ENCODE results near the gene GRK3.

GRK3 gene

DNA sequence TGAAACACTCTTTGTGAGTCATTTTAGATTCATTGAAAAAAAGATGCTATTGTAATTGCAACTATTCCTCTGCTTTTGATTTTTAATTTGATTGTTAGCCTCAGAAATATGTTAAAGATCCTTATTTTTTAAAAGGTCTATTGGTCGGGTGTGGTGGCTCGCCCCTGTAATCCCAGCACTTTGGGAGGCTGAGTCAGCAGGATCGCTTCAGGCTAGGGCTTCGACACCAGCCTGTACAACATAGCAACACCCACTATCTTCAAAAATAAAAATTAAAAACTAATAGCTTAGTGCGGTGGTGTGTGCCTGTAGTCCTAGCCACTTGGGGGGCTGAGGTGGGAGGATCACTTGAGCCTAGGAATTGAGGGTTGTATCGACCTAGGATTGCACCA, 105.6 kb downstream of the GRK3 start:
- TF ChIP-seq LEF1 (IDR thresholded peaks at IDR 0.05; ENCODE audit: borderline replicate concordance): no peak
- no peak for TF ChIP-seq SUZ12 (IDR thresholded peaks at IDR 0.05)
- TF ChIP-seq ELF4 (IDR thresholded peaks at IDR 0.05): no peak
- no peak for TF ChIP-seq FOXM1 (IDR thresholded peaks at IDR 0.05; ENCODE audit: borderline replicate concordance)
- TF ChIP-seq HDGF (IDR thresholded peaks at IDR 0.05; ENCODE audit: borderline replicate concordance): no peak
- TF ChIP-seq, protein P1, sequence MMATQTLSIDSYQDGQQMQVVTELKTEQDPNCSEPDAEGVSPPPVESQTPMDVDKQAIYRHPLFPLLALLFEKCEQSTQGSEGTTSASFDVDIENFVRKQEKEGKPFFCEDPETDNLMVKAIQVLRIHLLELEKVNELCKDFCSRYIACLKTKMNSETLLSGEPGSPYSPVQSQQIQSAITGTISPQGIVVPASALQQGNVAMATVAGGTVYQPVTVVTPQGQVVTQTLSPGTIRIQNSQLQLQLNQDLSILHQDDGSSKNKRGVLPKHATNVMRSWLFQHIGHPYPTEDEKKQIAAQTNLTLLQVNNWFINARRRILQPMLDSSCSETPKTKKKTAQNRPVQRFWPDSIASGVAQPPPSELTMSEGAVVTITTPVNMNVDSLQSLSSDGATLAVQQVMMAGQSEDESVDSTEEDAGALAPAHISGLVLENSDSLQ (IDR thresholded peaks at IDR 0.05): no peak
- TF ChIP-seq ZNF384 (IDR thresholded peaks at IDR 0.05): no peak
- no peak for TF ChIP-seq FOXK2 (IDR thresholded peaks at IDR 0.05)
- TF ChIP-seq ARNT (IDR thresholded peaks at IDR 0.05): no peak
- no peak for TF ChIP-seq FOXA1 (IDR thresholded peaks at IDR 0.05)
- no peak for TF ChIP-seq SP1 (IDR thresholded peaks at IDR 0.05)
- no peak for TF ChIP-seq L3MBTL2 (conservative IDR thresholded peaks at IDR 0.05)
- TF ChIP-seq CTBP1 (IDR thresholded peaks at IDR 0.05; ENCODE audit: borderline replicate concordance): no peak
- ChIA-PET CTCF (no interaction called here), POLR2A (no interaction called here)
- no peak for DNase-seq (ENCODE audit: extremely low spot score)

DNA sequence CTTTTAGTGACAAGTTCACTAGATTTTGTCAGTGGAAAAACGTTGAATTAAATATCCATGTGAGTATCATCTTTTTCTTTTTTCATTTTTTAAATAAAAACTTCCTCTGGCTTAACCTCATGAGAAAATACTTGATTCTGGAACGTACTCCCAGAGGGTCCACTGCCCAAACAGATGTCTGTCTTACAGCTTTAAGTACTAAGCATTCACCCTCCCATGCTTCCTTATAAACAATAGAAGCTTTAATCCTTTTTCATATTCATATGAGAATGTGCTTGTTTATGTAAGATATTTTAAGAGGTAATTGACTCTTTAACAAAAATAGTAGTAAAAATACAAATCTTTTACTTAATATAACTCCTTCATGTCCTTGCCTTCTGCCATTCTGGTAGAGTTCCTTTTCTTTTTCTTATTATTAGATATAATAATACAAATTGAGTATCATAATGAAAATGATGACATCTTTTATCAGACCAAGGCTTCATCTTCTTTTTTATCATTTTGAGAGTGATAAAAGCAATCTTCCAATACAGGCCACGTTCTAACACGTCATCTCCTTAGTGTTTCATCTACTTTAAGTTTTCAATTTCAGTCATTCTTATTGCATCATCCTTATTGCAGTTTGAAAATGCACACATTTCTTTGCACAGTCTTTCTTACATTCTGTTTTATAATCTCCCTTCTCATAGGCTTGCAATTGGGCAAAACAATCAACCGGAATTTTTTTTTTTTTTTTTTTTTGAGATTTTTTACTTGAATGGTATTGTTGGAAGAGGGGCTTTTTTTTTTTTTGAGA, 108.0 kb downstream of the GRK3 start:
- no peak for DNase-seq (ENCODE audit: extremely low spot score)
- TF ChIP-seq ZNF384 (IDR thresholded peaks at IDR 0.05) (no peak), SP1 (IDR thresholded peaks at IDR 0.05) (no peak), SUZ12 (IDR thresholded peaks at IDR 0.05) (no peak), LEF1 (IDR thresholded peaks at IDR 0.05; ENCODE audit: borderline replicate concordance) (no peak), NFRKB (IDR thresholded peaks at IDR 0.05) (no peak), L3MBTL2 (conservative IDR thresholded peaks at IDR 0.05) (no peak), FOXK2 (IDR thresholded peaks at IDR 0.05) (no peak), TARDBP (IDR thresholded peaks at IDR 0.05) (no peak), ARNT (IDR thresholded peaks at IDR 0.05) (no peak), FOXM1 (IDR thresholded peaks at IDR 0.05; ENCODE audit: borderline replicate concordance) (no peak), ELF4 (IDR thresholded peaks at IDR 0.05) (no peak), CTBP1 (IDR thresholded peaks at IDR 0.05; ENCODE audit: borderline replicate concordance) (no peak), BHLHE40 (IDR thresholded peaks at IDR 0.05; ENCODE audit: borderline replicate concordance) (no peak), FOXA1 (IDR thresholded peaks at IDR 0.05) (no peak), HDGF (IDR thresholded peaks at IDR 0.05; ENCODE audit: borderline replicate concordance) (no peak)
- TF ChIP-seq, protein P1 (IDR thresholded peaks at IDR 0.05): no peak
- ChIA-PET POLR2A (no interaction called here), CTCF (no interaction called here)

DNA sequence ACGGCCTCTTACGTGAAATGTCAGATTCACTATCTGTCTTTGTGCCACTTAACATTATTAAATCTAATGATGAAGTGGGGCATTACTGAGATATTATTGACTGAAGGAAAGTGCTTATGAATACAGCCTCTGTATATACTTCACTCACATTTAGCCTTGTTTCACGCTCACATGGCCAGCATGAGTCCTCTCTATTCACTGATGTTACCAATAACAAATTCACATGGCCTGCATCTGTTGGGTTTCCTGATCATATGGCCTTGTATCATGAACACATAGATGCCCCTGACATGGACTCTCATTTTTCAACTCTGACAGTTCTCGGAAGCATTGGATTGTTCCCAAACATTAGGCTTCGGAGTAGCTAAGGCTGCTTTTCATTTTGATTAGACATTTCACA, 109.2 kb downstream of the GRK3 start:
- ChIA-PET POLR2A (no interaction called here), CTCF (no interaction called here)
- TF ChIP-seq, protein P1 (IDR thresholded peaks at IDR 0.05): no peak
- TF ChIP-seq SUZ12 (IDR thresholded peaks at IDR 0.05): no peak
- DNase-seq (ENCODE audit: extremely low spot score): no peak

DNA sequence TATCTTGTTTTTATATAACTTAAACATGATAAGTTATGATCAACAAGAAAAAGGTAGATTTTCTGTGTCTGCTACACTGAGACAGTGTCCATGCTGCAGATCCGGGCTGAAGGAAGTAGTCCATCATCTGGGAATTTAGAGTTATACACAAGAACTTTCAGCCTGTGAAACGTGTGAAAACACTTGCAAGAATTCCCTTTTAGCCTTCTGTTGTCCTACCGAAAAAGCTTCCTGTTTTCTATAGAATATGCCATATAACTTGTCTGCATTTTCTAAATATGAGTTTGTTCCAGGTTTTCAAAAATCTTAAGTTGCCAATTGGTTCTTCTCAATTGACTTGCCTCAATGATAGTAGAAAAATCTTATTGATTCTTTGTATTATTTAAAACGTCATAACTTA, 113.2 kb downstream of the GRK3 start:
- DNase-seq (ENCODE audit: extremely low spot score): no peak
- TF ChIP-seq L3MBTL2 (conservative IDR thresholded peaks at IDR 0.05): no peak
- TF ChIP-seq NFRKB (IDR thresholded peaks at IDR 0.05): no peak
- TF ChIP-seq ZNF384 (IDR thresholded peaks at IDR 0.05): no peak
- no peak for TF ChIP-seq SUZ12 (IDR thresholded peaks at IDR 0.05)
- no peak for TF ChIP-seq FOXK2 (IDR thresholded peaks at IDR 0.05)
- no peak for TF ChIP-seq CTBP1 (IDR thresholded peaks at IDR 0.05; ENCODE audit: borderline replicate concordance)
- no peak for TF ChIP-seq BHLHE40 (IDR thresholded peaks at IDR 0.05; ENCODE audit: borderline replicate concordance)
- no peak for TF ChIP-seq TARDBP (IDR thresholded peaks at IDR 0.05)
- TF ChIP-seq, protein P1 (IDR thresholded peaks at IDR 0.05): no peak
- no peak for TF ChIP-seq ELF4 (IDR thresholded peaks at IDR 0.05)
- no peak for TF ChIP-seq HDGF (IDR thresholded peaks at IDR 0.05; ENCODE audit: borderline replicate concordance)
- no peak for TF ChIP-seq ARNT (IDR thresholded peaks at IDR 0.05)
- TF ChIP-seq LEF1 (IDR thresholded peaks at IDR 0.05; ENCODE audit: borderline replicate concordance): no peak
- no peak for TF ChIP-seq SP1 (IDR thresholded peaks at IDR 0.05)
- ChIA-PET CTCF (interaction anchor here (0.8 kb wide), 1 partner anchor 458 kb away, joined by 3 read pairs; no protein-coding TSS in a partner anchor), POLR2A (no interaction called here)

DNA sequence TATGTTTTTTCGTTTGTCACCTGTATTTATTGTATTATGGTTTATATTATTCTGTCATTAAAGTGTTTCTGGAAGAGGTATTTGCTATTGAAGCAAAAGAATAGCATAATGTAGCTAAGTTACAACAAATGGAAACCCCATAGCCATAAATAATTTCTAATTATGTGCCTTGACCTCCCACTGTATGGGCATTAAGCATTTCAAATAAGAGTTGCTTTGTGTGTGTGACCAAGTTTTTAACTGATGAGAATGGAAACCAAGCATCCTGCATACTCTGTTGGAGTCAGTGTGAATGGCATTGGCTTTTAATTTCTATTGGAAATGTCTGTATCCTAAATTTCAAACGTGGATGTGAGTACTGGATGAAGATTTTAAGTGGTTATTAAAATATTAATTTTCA, 115.6 kb downstream of the GRK3 start:
- no peak for DNase-seq (ENCODE audit: extremely low spot score)
- TF ChIP-seq FOXA1 (IDR thresholded peaks at IDR 0.05): no peak
- TF ChIP-seq TARDBP (IDR thresholded peaks at IDR 0.05): no peak
- TF ChIP-seq NFRKB (IDR thresholded peaks at IDR 0.05): no peak
- TF ChIP-seq SP1 (IDR thresholded peaks at IDR 0.05): no peak
- no peak for TF ChIP-seq L3MBTL2 (conservative IDR thresholded peaks at IDR 0.05)
- TF ChIP-seq ELF4 (IDR thresholded peaks at IDR 0.05): no peak
- no peak for TF ChIP-seq LEF1 (IDR thresholded peaks at IDR 0.05; ENCODE audit: borderline replicate concordance)
- TF ChIP-seq HDGF (IDR thresholded peaks at IDR 0.05; ENCODE audit: borderline replicate concordance): no peak
- TF ChIP-seq, protein P1 (IDR thresholded peaks at IDR 0.05): no peak
- TF ChIP-seq ZNF384 (IDR thresholded peaks at IDR 0.05): no peak
- TF ChIP-seq BHLHE40 (IDR thresholded peaks at IDR 0.05; ENCODE audit: borderline replicate concordance): no peak
- no peak for TF ChIP-seq SUZ12 (IDR thresholded peaks at IDR 0.05)
- no peak for TF ChIP-seq FOXK2 (IDR thresholded peaks at IDR 0.05)
- TF ChIP-seq CTBP1 (IDR thresholded peaks at IDR 0.05; ENCODE audit: borderline replicate concordance): no peak
- TF ChIP-seq ARNT (IDR thresholded peaks at IDR 0.05): no peak
- no peak for TF ChIP-seq FOXM1 (IDR thresholded peaks at IDR 0.05; ENCODE audit: borderline replicate concordance)
- CTCF ChIA-PET: no interaction called here
- POLR2A ChIA-PET: no interaction called here
